Inflammatory macrophage treated with lipopolysaccharide for 1 hour (primary cell): ENCODE measurements around the gene PRKCE.

Source experiments
- DNase-seq, 2 donors: peaks; one replicate each; pipeline ENCODE4 v3.0.0-alpha.2; 2020 to 2022

The PRKCE gene

GRCh38 chr2:46096260-46096659 lies 444.8 kb downstream of the PRKCE start:
- DNase-seq: peak; percentile 78 to 92

GRCh38 chr2:46097714-46098480 lies 446.4 kb downstream of the PRKCE start:
- peak; percentile 85 to 92 for DNase-seq

- peak in 1 of 2 donors; percentile 10 for DNase-seq
Measured at GRCh38 chr2:46098621-46099062, 447.2 kb downstream of the PRKCE start.

GRCh38 chr2:46101557-46102220 lies 450.2 kb downstream of the PRKCE start:
- no peak for DNase-seq

- no peak for DNase-seq
Measured at GRCh38 chr2:46106690-46107089, 455.2 kb downstream of the PRKCE start.

GRCh38 chr2:46114996-46115395 lies 463.5 kb downstream of the PRKCE start:
- no peak for DNase-seq

GRCh38 chr2:46116150-46116549 lies 464.7 kb downstream of the PRKCE start:
- no peak for DNase-seq

GRCh38 chr2:46116553-46116991 lies 465.1 kb downstream of the PRKCE start:
- no peak for DNase-seq

GRCh38 chr2:46117379-46117778 lies 465.9 kb downstream of the PRKCE start:
- DNase-seq: no peak

GRCh38 chr2:46117994-46118393 lies 466.5 kb downstream of the PRKCE start:
- no peak for DNase-seq

- no peak for DNase-seq
Measured at GRCh38 chr2:46118656-46119371, 467.3 kb downstream of the PRKCE start.

GRCh38 chr2:46119453-46119852 lies 468.0 kb downstream of the PRKCE start:
- no peak for DNase-seq

- no peak for DNase-seq
Measured at GRCh38 chr2:46120792-46121555, 469.5 kb downstream of the PRKCE start.

- DNase-seq: no peak
Measured at GRCh38 chr2:46122318-46122976, 471.0 kb downstream of the PRKCE start.

GRCh38 chr2:46123013-46123412 lies 471.5 kb downstream of the PRKCE start:
- no peak for DNase-seq

- DNase-seq: no peak
Measured at GRCh38 chr2:46125798-46126197, 474.3 kb downstream of the PRKCE start.

- DNase-seq: no peak
Measured at GRCh38 chr2:46126571-46126970, 475.1 kb downstream of the PRKCE start.

GRCh38 chr2:46127176-46127575 lies 475.7 kb downstream of the PRKCE start:
- DNase-seq: no peak

- no peak for DNase-seq
Measured at GRCh38 chr2:46130511-46130910, 479.0 kb downstream of the PRKCE start.

GRCh38 chr2:46132996-46133395 lies 481.5 kb downstream of the PRKCE start:
- no peak for DNase-seq

GRCh38 chr2:46134531-46135227 lies 483.2 kb downstream of the PRKCE start:
- no peak for DNase-seq
